Adrenal gland (tissue), 12 donors: ENCODE data around the gene ARHGAP19. TPM values are rescaled to one million over a fixed set of nuclear protein-coding genes. Genes with fewer than 3 reads are reported as not detected.
A peak's percentile ranks its signal among the peaks of the same experiment; 100 is the strongest.

Experiments used
- DNase-seq, 7 donors: peaks; one replicate each; pipeline ENCODE4 v3.0.0-alpha.2; 2019 to 2020
- H3K27ac ChIP-seq, 5 donors: fragments of 200-600 bp; sonication (generic) in 4 of 5; 1 replicate in 3 of 5; 2 replicates in 2 of 5; pipeline versions ENCODE4 v1.5.1 to v1.8.0; 2016 to 2020; ENCODE audit warnings: mild to moderate bottlenecking in 1 of 5
- H3K27me3 ChIP-seq: fragments of 200-600 bp; 2 replicates; pipeline ENCODE4 v1.8.0; 2021
- H3K36me3 ChIP-seq, 2 donors: fragments of 200-600 bp; replicated peaks in 1 of 2; 1 replicate in 1 of 2; 2 replicates in 1 of 2; pipeline versions ENCODE4 v1.5.1 to v1.8.0; 2018 to 2022
- H3K4me1 ChIP-seq, 2 donors: fragments of 200-600 bp; replicated peaks in 1 of 2; 1 replicate in 1 of 2; 2 replicates in 1 of 2; pipeline versions ENCODE4 v1.5.1 to v1.8.0; 2018 to 2021
- H3K4me3 ChIP-seq, 4 donors: fragments of 200-600 bp; sonication (generic) in 3 of 4; one replicate each; pipeline ENCODE4 v1.5.1; 2016 to 2018
- H3K9me3 ChIP-seq, 3 donors: fragments of 200-600 bp; sonication (generic) in 1 of 3; replicated peaks in 1 of 3; 1 replicate in 2 of 3; 2 replicates in 1 of 3; pipeline versions ENCODE4 v1.5.1 to v1.8.0; 2016 to 2021
- CTCF ChIP-seq, 6 experiments: fragments of 450-650 bp in 4 of 6; fragments of 200-600 bp in 2 of 6; sonication (generic) in 1 of 6; IDR thresholded peaks; 1 replicate in 5 of 6; 2 replicates in 1 of 6; pipeline versions ENCODE4 v1.5.1 to v1.8.0; 2016 to 2021; ENCODE audit warnings: antibody characterized with exemption in 6 of 6, mild to moderate bottlenecking in 2 of 6, moderate library complexity in 1 of 6
- POLR2A ChIP-seq, 2 donors: fragments of 450-650 bp; IDR thresholded peaks; one replicate each; pipeline ENCODE4 v1.6.1; 2017; ENCODE audit warnings: antibody characterized with exemption in 2 of 2, mild to moderate bottlenecking in 2 of 2, moderate library complexity in 1 of 2
- WGBS, 4 donors: extraction: QIAGEN DNeasy Blood & Tissue Kit in 2 of 4; methylation state at CpG; one replicate each; pipeline versions ENCODE4 v1.1.5 to v1.1.7; 2013 to 2017; 5-methylcytosine and 5-hydroxymethylcytosine counted together
- intact Hi-C, 2 donors: fragments of 100-400 bp; cut with DNase I; formaldehyde crosslinking; loops; one replicate each; pipeline versions ENCODE4 v1.14.1 to v1.15.0; 2022 to 2023
- polyA plus RNA-seq, 3 donors: library from polyadenylated mRNA; stranded (reverse); fragments of 200-250 nt in 2 of 3; fragments of 350-450 nt in 1 of 3; fragmentation: Illumina TruSeq in 1 of 3; extraction: RNeasy Lipid Tissue Mini Kit (QIAGEN cat#74804) in 1 of 3; gene quantifications; one replicate each; pipeline ENCODE4 v1.2.3, GENCODE V29; 2013 to 2014
- total RNA-seq, 9 donors: library from RNA; depleted of rRNA in 4 of 9; stranded (reverse); fragments of >200 nt in 4 of 9; fragments of 120-200 nt in 1 of 9; fragmentation: NEBNext Ultra II Directional in 1 of 9; extraction: Animal tissue kit (Norgen Biotek cat#: 25700) in 1 of 9; gene quantifications; one replicate each; pipeline versions ENCODE4 v1.1.0 to v1.2.4, GENCODE V29; 2013 to 2023
- donor health status: healthy with polysubstance abuse.
- donor health status: Bipolar disorder and iron deficiency.
- donor health status: DM: yes; HTN: yes; CAD: no.
- donor health status: DM: no; HTN: no; CAD: no.
- donor health status: DM: no; HTN: no; CAD: no.
- donor health status: DM: yes; HTN: yes; CAD: no.

ARHGAP19 gene
- total and polyA plus RNA-seq, 12 donors = 1.7 to 15.0 (median 6.8) TPM

GRCh38 chr10:97217299-97217698 lies 75.1 kb downstream of the ARHGAP19 start:
- Histone ChIP-seq H3K27me3 (no peaks in the 10 kb centered on the region), H3K4me3 (no peak overlapping the region), H3K36me3 (no peaks in the 10 kb centered on the region), H3K4me1 (no peaks in the 10 kb centered on the region), H3K9me3 (no peaks in the 10 kb centered on the region), H3K27ac (no peak overlapping the region)
- intact Hi-C loops = loop anchor here in 1 of 2 donors (10.0 kb wide), 1 partner anchor 842 kb away; no protein-coding TSS in a partner anchor
- no peak for DNase-seq
- TF ChIP-seq CTCF (IDR thresholded peaks at IDR 0.05) (no peak), POLR2A (IDR thresholded peaks at IDR 0.05) (no peak)
- 67 to 81% (median 73%) methylated on average over 3 of the region's 3 CpGs for WGBS, 4 donors

- TF ChIP-seq POLR2A (IDR thresholded peaks at IDR 0.05) (no peak), CTCF (IDR thresholded peaks at IDR 0.05) (no peak)
- 84 to 91% (median 88%) methylated on average over 13 to 15 of the region's 15 CpGs for WGBS, 4 donors
- H3K4me3 ChIP-seq = no peak overlapping the region
- H3K27me3 ChIP-seq = no peaks in the 10 kb centered on the region
- H3K36me3 ChIP-seq = no peaks in the 10 kb centered on the region
- no peaks in the 10 kb centered on the region for H3K9me3 ChIP-seq
- DNase-seq = no peak
- intact Hi-C loops = loop anchor here in 1 of 2 donors (10.0 kb wide), 1 partner anchor 841 kb away; no protein-coding TSS in a partner anchor
- H3K4me1 ChIP-seq = no peaks in the 10 kb centered on the region
- no peak overlapping the region for H3K27ac ChIP-seq
Observed at GRCh38 chr10:97215619-97216260, 76.7 kb downstream of the ARHGAP19 start.

GRCh38 chr10:97213431-97213830 lies 79.0 kb downstream of the ARHGAP19 start:
- intact Hi-C loops = loop anchor here in 1 of 2 donors (10.0 kb wide), 1 partner anchor 839 kb away; no protein-coding TSS in a partner anchor
- Histone ChIP-seq H3K27ac (no peak overlapping the region), H3K4me3 (no peak overlapping the region), H3K4me1 (no peaks in the 10 kb centered on the region), H3K36me3 (no peaks in the 10 kb centered on the region), H3K9me3 (no peaks in the 10 kb centered on the region), H3K27me3 (no peaks in the 10 kb centered on the region)
- TF ChIP-seq CTCF (IDR thresholded peaks at IDR 0.05) = no peak
- no peak for TF ChIP-seq POLR2A (IDR thresholded peaks at IDR 0.05)
- DNase-seq = peak in 1 of 7 donors; percentile 6
- 64 to 65% (median 64%) methylated on average over 9 of the region's 9 CpGs for WGBS, 4 donors

GRCh38 chr10:97211229-97211628 lies 81.2 kb downstream of the ARHGAP19 start:
- WGBS, 4 donors = 78 to 88% (median 81%) methylated on average over 8 to 9 of the region's 9 CpGs
- no peak for TF ChIP-seq POLR2A (IDR thresholded peaks at IDR 0.05)
- TF ChIP-seq CTCF (IDR thresholded peaks at IDR 0.05) = no peak
- Histone ChIP-seq H3K4me3 (no peak overlapping the region), H3K9me3 (no peaks in the 10 kb centered on the region), H3K27me3 (no peaks in the 10 kb centered on the region), H3K36me3 (no peaks in the 10 kb centered on the region), H3K4me1 (no peaks in the 10 kb centered on the region), H3K27ac (no peak overlapping the region)
- no peak for DNase-seq
- intact Hi-C loops = loop anchor here in 1 of 2 donors (2.0 to 10.0 kb wide), 2 partner anchors 138 to 836 kb away; no protein-coding TSS in a partner anchor
